NCI-H2081 treated with DMSO at 0.1 percent for 48 hours (cell line): ENCODE data around the gene HCAR3.
"Not testable (repeated sequence)": the region's sequence is repeated elsewhere in the genome, so short reads cannot be mapped to it uniquely, and the experiment has no call there.

Experiments used
- DNase-seq: peaks from one replicate; lab custom pipeline; 2025; lab: John Stamatoyannopoulos, UW

HCAR3 gene

GRCh38 chr12:122722387-122722786, 5.8 kb upstream of the HCAR3 start:
- no peak for DNase-seq

- no peak for DNase-seq
Observed at GRCh38 chr12:122721057-122721545, 4.5 kb upstream of the HCAR3 start.

DNA sequence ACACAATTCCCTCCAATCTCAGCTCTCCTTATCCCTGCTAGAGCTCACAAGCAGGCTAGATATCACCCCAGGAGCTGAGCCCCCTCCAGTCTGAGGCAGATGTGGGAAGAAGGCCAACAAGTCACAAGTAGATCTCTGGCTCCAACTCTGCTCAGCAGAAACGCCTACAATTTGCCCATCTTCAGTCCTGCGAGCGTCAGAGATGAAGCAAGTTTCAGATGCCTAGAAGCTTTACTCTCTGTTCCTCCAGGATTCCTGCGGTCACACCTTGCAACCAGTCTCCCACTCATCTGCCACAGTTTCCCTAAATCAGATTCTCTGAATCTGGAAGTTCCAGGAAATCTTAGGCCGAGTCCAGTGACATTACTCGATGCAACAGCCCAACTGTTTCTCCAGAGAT, 1.4 kb downstream of the HCAR3 start:
- DNase-seq: not testable (repeated sequence)

DNA sequence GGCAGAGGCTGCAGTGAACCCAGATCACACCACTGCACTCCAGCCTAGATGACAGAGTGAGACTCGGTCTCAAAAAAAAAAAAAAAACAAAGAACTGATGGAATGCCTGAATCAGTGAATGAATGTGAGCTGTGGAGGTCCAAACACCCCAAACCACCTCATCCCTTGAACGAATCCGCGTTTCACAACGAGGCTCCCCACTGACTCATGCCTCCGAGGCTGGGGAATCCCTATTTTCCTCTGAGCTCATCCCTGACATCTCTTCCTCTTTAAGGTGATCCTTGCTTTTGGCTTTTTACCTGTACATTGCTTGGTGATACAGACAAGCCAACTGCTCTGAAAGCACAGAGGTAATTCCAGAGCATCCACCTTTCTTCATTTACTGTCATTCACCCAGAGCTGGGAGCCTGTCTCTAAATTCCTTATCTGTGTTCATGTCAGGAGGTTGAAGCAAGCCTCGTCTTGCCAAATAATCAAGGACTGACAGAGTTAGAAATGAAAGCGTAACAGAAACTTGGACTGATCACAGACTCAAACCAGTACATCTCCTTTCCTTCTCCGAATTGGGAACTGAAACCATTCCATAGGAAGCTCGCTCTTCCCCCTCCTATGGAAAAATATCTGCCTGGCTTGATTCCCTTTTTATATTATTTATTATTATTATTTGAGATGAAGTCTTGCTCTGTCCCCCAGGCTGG, 3.0 kb downstream of the HCAR3 start:
- not testable (repeated sequence) for DNase-seq

- not testable (repeated sequence) for DNase-seq
Observed at GRCh38 chr12:122711266-122711665, 5.3 kb downstream of the HCAR3 start.

DNA sequence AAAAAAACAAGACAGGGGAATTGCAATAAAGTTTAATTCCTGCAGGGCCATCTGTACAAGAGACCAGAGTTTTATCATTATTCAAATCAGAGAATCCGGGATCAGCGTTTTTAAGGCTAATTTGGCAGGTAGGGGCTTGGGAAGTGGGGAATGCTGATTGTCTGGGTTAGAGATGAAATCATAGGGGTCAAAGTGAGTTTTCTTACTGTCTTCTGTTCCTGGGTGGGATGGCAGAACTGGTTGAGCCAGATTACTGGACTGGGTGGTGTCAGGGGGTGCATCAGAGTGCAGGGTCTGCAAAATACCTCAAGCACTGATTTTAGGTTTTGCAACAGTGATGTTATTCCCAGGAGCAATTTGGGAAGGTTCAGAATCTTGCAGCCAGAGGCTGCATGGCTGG, 6.3 kb downstream of the HCAR3 start:
- not testable (repeated sequence) for DNase-seq

- DNase-seq: not testable (repeated sequence)
Observed at GRCh38 chr12:122709287-122709686, 7.3 kb downstream of the HCAR3 start.

- not testable (repeated sequence) for DNase-seq
Observed at GRCh38 chr12:122703841-122704240, 12.8 kb downstream of the HCAR3 start.

DNA sequence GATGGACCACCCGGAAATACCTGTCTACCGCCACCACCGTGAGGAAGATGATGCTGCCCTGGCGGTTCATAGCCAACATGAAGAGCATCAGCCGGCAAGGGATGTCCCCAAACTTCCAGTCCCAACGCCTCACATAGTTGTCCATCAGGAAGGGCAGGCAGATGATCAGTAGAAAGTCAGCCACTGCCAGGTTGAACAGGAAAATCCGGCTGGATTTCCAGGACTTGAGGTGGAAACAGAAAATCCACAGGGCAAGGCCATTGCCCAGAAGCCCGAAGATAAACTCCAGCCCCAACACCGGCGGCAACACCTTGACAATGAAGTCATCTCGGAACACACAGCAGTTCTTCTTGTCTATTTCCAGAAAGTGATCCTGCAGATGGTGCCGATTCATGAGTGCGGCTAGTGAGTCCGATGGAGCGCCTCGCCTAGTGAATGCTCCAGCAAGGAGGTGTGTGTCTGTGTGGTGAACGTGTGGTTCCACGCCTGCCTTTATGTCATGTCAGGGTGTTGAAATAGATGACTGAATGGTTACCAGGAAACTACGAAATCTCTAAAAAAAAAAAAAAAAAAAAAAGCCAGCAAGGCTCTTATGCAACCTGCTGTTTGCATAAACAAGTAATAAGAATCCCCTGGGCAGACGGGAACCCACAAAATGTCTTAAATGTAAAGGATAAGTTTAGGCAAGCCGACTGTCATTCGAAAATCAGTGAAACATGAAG, 13.6 kb downstream of the HCAR3 start, which contains the start of gene HCAR2:
TSS of gene HCAR2 (minus strand) at position 468 of the 722 bp plus-strand sequence. CDS start at position 394, 74 bp downstream.
- DNase-seq: not testable (repeated sequence)

GRCh38 chr12:122701481-122701880, 15.1 kb downstream of the HCAR3 start:
- not testable (repeated sequence) for DNase-seq

DNA sequence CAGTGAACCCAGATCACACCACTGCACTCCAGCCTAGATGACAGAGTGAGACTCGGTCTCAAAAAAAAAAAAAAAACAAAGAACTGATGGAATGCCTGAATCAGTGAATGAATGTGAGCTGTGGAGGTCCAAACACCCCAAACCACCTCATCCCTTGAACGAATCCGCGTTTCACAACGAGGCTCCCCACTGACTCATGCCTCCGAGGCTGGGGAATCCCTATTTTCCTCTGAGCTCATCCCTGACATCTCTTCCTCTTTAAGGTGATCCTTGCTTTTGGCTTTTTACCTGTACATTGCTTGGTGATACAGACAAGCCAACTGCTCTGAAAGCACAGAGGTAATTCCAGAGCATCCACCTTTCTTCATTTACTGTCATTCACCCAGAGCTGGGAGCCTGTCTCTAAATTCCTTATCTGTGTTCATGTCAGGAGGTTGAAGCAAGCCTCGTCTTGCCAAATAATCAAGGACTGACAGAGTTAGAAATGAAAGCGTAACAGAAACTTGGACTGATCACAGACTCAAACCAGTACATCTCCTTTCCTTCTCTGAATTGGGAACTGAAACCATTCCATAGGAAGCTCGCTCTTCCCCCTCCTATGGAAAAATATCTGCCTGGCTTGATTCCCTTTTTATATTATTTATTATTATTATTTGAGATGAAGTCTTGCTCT, 16.4 kb downstream of the HCAR3 start:
- not testable (repeated sequence) for DNase-seq

DNA sequence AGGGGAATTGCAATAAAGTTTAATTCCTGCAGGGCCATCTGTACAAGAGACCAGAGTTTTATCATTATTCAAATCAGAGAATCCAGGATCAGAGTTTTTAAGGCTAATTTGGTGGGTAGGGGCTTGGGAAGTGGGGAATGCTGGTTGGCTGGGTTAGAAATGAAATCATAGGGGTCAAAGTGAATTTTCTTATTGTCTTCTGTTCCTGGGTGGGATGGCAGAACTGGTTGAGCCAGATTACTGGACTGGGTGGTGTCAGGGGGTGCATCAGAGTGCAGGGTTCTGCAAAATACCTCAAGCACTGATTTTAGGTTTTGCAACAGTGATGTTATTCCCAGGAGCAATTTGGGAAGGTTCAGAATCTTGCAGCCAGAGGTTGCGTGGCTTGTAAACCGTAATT, 19.7 kb downstream of the HCAR3 start:
- not testable (repeated sequence) for DNase-seq

DNA sequence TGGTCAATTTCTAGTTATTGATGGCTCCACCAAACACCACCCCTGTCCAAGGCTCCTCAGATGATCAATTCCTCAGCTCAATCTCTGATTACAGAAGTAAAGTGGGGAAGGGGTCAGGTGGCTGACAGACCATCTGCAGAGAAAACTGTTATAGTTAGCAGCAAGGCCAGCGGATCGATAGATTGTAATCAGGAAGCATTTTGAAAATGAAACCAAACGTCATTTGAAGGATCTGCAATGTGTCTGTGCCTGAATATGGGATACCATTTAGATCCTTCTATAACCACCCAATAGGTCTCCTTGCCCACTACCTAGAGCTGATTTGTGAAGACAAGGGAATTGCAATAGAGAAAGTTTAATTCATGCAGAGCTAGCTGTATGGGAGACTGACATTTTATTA, 25.0 kb downstream of the HCAR3 start:
- DNase-seq: no peak

GRCh38 chr12:122688291-122688690, 28.3 kb downstream of the HCAR3 start:
- no peak for DNase-seq

GRCh38 chr12:122687086-122687485, 29.5 kb downstream of the HCAR3 start:
- DNase-seq: no peak

DNA sequence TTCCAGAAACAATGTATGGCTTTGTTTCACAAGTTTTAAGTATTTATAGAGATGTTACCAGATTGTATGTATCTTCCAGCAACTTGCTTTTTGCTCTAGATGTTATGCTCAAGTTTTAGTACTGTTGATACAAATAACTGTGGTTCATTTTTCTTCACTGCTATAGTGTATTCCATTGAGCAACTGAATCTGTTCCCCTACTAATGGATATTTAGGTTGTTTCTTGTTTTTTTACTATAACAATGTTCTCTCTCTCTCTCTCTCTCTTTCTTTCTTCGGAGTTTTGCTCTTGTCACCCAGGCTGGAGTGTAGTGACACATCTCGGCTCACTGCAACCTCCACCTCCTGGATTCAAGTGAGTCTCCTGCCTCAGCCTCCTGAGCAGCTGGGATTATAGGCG, 30.1 kb downstream of the HCAR3 start:
- no peak for DNase-seq

DNA sequence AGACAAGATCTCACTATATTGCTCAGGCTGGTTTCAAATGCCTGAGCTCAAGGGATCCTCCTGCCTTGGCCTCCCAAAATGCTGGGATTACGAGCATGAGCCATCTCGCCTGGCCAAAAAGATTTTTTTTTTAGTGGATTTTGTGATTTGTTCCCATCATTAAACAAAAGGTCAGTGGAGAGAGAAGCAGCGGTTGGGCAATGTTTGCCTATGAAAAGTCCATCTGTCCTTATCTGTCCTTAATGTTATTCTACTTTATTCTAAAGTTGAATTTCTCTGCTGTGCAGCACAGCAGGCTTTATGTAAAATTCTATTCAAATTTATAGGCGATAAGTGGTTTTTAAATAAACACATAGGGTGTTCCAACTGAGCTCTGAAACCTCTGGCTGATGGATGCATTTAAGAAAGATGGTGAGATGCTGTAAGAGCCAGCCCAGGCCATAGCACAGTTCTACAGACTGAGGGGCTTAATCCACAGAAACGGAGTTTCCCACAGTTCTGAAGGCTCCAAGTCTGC, 32.3 kb downstream of the HCAR3 start:
- DNase-seq: no peak

DNA sequence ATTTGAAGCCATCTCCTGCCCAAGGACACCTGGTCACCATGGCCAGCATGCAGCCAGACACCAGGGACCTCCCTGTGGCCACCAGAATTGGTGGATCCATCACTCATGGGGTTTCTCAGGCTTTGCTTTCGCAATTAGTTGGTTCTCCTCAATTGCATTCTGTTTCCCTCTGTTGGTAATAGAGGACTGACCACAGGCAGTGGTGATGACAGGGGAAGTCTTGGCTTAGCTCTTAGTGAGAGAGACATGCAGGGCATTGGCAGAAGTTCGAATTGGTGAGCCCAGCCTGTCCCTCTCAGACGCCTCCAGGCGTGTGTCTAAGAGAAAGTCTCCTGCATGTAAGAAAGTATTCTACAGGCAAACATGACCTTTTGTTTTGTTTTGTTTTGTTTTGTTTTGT, 34.8 kb downstream of the HCAR3 start:
- no peak for DNase-seq

GRCh38 chr12:122680989-122681388, 35.6 kb downstream of the HCAR3 start:
- DNase-seq: not testable (repeated sequence)

- DNase-seq: not testable (repeated sequence)
Observed at GRCh38 chr12:122676781-122677180, 39.8 kb downstream of the HCAR3 start.

DNA sequence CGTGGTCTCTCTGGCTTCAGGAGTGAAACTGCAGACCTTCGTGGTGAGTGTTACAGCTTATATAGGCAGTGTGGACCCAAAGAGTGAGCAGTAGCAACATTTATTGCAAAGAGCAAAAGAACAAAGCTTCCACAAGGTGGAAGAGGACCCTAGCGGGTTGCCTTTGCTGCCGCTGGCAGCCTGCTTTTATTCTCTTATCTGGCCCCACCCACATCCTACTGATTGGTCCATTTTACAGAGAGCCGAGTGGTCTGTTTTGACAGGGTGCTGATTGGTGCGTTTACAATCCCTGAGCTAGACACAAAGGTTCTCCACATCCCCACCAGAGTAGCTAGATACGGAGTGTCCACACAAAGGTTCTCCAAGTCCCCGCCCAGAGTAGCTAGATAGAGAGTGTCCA, 40.6 kb downstream of the HCAR3 start:
- DNase-seq: not testable (repeated sequence)

DNA sequence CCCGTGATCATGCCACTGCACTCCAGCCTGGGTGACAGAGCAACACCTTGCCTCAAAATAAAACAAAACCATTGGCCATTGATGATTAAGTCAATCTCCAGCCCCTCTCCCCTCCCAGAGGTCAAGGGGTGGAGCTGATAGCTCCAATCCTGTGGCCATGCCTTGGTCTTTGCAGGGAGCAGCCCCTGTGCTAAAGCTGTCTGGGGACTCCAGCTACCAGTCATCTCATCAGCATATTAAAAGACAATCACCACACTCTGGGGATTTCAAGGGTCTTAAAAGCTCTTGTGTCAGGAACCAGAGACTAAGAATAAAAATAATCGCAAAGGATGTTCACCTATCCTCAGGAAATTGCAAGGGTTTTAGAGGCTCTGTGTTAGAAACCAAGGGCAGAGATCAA, 44.1 kb downstream of the HCAR3 start:
- no peak for DNase-seq
